ENCODE data around the gene ARHGEF10L. TPM values are rescaled to one million over a fixed set of nuclear protein-coding genes. Genes with fewer than 3 reads are reported as not detected.

ARHGEF10L gene
- total RNA-seq, 1 donor from 2014 or later: 24.7 TPM

DNA sequence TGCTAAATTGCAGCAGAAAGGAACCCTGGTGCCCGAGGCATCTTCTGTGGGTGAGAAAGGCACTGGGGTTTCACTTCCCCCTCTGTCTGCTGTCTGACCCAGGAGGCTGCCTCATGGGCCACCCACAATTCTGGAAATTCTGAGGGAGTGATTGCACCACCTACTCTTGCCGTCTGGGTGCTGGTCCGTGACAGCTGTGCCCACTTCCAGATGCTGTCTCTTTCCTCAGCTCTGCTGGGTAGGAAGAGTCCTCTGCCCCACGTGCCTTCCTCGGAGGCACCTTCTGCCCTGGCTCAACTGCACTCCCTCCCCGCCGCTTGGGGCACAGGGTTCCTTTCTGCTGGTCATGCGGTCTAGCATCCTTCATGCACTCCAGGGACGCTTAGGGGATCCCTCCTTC is 96.3 kb downstream of the ARHGEF10L start:
- no peak for DNase-seq

DNA sequence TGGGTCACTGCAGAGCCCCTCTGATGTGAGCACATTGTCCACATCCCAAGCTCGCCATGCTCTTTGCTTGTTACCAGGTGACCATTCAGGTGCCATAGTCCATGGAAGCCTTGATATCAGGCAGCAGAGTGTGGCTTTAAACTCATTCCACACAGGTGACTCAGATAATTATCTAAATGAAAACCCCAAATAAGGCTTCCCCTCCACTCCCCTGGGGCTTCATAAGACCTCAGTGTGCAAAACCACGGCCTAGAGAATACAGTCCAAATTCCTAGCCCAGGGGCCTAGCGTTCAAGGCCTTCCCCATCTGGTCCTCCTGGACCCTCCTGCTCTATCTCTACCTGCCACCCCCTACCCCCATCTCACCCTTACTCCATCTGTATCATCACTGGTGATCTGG is 97.1 kb downstream of the ARHGEF10L start:
- no peak for DNase-seq

DNA sequence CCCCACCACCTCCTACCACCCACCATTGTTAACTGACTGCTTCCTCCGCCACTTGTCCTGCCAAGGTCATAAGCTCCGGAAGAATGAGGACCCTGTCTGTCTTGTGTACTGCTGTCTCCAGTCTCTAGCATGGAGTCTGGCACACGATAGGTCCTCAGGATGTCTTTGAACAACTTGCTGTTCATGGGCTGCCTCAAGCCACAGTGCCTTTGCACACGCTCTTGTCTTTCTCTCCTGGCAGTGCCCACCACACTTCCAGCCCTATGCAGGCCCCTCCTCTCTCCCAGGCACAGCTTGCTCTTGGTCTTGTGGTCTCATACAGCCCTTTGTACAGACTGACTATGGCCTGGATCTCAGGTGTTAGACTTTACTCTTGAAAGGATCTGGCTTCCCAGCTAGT is 97.6 kb downstream of the ARHGEF10L start:
- no peak for DNase-seq

DNA sequence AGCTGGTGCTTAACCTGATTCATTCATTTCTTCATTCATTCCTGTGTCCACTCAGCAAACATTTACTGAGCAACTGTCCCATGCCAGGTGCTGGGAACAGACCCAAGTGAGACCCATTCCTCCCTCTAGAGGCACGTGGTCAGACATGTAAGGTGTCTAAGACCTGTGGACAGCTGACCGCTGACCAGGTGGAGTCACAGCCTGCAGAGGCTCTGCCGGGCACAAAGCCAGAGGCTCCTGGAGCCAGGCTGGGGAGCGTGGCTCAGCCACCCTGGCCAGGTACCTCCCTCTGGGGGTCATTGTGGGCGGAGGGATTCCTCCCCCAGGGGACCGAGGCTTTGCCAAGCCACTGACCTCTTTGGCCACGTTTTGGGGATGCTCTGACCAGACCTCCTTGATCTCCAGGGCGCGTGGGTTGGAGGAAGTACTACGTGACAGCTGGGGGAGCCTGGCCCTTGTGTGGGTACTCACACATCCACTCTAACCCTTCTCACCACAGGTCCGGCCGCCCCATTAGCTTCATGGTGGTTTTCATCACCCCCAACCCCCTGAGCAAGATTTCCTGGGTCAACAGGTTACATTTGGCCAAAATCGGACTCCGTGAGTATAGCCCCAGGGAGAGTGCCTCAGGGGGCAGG is 100.3 kb downstream of the ARHGEF10L start:
- DNase-seq: no peak

DNA sequence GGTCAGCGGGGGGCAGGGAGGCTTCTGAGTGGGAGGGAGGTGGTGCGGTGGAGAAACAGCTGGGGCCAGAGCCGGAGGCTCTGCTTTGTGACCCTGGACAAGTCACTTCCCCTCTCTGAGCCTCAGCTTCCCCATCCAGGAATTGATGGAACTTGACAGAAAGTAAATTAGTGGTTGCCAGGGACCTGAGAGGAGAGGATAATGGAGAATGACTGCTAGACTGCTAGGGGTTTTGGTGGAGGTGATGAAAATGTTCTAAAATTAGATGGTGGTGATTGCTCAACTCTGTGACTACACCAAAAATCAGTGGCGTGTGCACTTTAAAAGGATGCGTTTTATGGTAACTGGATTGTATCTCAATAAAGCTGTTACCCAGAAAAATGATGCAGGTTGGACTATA is 100.9 kb downstream of the ARHGEF10L start:
- DNase-seq: no peak

DNA sequence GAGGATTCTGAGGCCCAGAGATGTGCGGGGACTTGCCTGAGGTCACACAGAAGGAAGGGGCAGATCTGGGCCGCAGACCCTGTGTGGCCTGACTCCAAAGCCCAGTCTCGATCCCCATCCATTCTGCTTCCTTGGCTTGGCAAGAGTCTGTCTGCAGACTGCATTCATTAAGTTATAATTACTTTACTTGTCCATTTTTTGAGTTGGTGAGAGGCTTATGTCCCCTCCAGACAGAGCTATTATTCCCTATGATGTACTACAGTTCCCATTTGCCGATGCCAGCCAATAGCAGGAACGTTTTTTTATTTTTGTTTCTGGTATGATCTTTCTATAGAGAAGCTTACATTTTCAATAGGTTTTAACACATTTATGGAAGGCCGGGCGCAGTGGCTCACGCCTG is 101.5 kb downstream of the ARHGEF10L start:
- no peak for DNase-seq

DNA sequence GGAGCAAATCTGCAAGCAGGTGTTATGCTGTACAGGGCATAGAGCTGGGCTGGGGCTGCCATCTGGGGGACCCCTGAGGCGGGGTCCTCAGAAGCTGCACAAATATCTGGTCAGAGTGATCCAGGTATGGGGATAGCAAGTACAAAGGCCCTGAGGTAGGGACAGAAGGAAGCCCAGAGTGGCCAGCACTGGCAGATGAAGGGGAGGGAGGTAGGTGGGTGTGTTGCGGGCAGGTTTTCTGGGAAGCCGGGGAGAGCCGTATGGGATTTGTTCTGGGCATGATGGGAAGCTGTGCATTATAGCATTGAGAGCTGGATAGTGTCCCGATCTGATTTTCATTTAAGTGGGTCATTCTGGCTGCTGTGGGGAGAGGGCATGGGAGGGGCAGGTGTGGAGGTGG is 102.7 kb downstream of the ARHGEF10L start:
- no peak for DNase-seq

DNA sequence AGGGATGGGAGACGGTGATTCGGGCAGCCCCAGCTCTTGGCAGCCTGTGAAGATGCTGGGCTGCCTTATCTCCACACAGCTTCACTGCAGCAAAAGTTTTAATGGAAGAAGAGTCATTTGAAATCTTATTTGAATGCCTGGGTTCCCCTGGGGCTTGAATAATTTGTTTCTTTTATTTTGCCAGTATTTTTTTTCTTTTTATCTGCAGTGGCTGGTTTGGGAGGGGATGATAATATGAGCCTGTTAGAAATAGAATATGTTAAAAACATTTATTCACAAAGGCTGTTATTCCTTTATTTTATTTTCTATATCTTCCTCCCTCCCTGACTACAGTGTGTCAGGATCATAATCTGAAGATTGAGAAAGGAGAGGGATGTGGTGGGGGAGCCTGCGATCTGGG is 103.4 kb downstream of the ARHGEF10L start:
- DNase-seq: no peak

DNA sequence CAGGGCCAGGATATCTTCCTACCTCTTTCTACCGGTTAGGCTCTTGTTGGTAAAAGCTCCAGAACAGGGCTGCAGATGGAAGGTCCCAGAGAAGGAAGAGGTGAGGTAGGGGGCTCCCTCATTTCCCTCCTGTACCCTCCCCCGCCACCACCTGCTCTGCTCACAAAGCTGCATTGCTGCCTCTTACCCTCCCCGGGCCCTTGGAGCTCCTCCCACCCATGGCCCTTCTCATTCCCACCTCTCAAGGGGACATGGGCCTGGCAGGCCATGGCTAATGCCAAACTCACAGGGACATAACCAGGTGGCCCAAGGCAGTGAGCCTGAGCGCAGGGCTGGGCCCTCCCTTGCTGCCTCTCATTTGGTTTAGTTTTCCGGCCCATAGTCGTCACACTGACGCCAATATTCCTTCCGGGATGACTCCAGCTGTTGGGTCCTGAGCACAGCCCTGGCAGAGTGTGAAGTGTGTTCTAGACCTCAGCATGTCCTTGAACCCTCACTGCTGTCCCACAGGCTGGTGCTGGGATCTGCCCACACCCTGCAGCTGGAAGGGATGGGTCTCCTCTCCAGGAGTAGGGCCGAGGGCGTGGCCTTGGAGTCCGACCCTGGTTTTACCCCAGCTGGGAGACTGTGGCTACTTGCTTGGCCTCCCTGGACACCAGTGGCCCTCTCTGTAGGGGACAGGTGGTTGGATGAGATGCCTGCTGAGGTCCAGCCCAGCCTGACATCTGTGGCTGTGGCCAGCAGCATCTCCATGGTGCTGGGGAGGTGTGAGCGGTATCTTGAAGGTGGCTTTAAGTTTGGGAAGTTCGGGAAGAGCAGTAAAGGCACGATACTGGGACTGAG is 104.6 kb downstream of the ARHGEF10L start:
- DNase-seq: no peak

DNA sequence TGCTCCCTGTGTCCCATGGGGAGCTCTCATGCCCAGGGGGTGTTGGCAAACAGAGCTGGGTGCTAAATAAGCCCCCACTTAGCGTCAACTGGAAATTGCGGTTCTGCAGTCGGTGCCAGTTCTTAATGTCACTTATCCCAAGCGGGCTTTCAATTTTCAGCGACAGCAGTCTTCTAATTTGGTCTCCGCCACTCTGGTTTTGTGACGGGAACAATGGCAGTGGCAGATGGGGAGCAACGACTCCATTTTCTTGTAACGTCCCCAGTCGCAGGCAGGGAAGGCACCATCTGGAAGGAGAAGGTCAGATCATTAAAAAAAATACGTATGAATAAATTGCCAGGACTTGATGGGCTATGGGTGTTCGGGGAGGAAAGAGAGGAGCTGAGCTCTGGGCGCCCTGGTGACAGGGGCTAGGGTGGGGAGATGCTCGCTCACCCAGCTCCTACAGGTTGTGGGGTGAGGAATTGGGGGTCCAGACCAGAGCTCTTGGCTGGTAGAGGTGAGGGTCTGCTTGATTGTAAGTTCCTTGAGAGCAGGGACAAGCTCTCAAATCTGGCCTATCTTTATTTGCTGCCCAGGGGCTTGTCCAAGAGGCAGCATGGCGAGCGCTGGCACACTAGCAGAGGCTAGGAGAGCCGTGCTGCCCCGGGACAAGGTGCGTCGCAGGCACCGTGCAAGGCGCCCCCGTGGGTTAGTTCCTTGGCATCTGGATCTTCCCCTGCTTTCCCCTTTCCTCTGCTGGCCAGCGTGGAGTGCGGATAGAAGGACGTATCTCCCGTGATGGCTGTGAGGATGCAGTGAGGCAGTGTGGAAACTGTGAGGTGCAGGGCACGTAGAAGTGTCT is 105.8 kb downstream of the ARHGEF10L start:
- DNase-seq: no peak

DNA sequence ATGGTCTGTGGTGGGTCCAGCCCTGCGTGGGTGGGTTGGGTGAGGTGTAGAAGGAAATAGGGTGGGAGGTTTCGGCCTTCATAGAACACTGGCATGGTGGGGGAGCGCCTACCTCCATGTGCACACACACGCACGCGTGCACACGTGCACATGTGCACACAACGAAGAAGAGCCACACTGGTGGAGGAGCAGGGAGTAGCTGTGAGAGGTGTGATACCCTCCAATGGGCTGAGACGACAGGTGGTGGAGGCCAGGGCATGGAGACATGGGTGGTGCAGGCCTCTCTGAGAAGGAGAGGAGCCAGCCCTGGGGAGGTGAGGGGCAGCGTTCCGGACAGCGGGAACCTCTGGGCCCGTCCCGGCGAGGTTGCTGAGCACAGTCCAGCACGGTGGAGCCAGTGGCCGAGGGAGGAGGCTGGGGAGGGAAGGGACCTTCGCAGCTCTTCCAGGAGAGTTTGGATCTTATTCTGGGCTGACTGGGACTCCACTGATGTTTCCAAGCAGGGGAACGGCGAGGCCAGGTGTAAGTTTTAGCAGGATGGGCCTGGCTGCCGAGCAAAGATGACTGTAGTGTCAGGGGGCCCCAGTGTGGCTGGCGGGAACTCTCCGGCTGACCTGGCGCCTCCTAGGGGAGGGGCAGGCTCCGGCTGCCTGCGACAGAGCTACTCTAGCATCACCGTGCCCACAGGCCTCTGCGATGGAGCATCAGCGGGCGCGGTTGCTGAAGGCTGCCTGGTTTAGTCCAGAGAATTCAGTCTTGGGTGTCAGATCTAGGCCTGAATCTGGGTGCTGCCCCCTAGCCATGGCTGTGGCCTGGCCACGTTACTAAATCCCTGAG is 107.2 kb downstream of the ARHGEF10L start:
- DNase-seq: no peak

DNA sequence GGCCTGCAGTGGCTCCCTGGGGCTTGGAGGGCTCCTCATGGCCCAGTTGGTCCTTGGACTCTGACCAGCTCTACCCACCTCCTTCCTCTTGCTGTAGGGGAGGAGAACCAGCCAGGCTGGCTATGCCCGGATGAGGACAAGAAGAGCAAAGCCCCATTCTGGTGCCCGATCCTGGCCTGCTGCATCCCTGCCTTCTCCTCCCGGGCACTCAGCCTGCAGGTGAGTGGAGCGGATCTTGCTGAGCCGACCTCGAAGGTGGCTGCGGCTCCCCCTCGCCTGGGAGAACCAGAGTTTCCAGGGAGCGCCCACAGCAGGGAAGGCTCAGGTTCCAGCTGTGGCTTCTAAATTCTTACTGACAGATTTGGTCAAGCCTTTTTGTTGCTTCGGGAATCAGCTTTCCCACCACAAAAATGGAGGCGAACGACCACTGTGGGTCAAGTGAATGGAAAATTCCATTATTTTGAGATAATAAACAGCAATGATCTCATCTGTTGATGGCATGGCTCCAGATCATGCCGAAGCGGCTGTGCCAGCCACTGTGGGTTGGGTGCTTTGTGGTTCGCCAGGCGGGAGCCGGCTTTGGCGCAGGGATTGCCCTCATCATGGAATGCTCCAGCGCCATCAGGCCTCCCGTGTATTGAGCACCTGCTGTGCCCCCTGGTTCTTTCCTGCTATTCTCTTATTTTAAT is 109.1 kb downstream of the ARHGEF10L start:
- no peak for DNase-seq

DNA sequence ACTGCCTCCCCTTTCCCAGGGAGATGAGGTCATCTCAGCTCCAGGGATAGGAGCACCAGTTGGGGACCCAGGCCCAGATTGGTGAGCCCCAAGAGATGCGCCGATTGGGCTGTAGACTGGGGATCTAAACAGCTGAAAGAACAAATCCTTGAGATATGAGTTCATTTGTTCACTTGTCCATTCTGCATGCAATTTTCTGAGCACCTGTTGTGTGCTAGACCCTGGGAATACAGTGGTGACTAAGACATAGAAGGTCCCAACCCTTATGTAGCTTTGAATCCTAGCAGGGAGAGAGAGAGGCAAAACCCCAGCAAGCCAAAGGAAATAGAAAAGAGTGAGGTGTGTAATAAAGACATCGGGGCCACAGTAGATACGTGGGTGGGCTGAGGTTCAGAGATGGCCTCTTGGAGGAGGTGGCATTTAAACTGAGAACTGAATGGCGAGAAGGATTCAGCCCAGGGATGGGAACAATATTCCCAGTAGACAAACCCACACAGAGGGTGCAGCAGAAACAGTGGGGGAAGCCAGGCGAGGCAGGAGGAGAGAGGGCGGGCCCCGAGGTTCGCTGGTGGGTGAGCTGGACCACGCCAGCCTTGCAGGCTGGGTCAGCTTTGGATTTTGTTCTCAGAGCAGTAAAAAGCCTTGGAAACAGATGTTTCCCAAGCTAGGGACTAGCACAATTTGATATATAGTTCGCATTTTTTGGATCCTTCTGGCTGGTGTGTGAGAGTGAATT is 110.0 kb downstream of the ARHGEF10L start:
- DNase-seq: no peak

DNA sequence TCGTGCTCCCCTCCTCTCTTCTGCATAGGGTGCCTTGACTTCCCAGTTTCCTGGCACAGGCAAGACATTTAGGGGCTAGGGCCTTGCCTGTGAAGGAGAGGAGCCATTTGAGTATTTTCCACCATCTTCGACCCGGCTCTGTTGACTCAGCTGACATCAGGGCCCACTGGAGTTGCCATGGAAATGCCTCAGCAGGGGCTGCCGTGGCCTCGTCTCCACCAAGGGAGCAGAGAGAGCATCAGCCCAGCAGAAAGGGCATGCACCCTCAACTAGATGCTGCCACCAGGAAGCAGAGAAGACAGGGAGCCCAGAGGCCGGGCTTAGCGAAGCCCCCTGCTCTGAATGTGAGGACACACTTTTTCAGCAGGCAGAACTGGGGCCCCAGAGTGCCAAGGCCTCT is 113.8 kb downstream of the ARHGEF10L start:
- no peak for DNase-seq

DNA sequence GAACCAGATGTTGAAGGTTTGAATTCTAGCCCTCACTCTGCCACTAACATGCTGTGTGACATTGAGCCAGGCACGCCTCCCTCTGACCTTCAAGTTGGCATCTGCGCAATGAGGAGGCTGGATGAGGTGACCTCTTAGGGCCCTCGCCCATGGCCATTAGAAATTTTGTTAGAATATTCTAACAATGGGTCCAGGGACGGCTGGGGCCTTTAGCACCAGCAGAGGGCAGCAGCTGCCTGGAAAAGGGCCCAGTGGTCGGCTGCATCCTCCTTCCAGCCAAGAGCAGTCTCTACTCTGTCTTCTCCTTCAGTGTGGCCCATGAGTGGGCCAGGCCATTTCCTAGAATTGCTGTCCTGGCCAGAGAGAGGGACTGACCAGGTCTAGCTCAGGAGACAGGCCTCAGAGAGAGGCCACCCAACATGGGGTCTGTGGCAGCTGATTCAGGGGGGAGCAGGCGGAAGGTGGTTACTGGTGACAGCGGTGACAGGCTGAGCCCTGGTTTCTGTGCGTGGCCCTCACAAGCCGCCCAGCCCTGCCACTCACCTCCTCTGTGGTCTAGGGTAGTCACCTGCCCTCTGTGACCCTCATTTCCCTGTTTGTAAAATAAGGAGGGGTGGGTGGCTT is 114.3 kb downstream of the ARHGEF10L start:
- DNase-seq: no peak

DNA sequence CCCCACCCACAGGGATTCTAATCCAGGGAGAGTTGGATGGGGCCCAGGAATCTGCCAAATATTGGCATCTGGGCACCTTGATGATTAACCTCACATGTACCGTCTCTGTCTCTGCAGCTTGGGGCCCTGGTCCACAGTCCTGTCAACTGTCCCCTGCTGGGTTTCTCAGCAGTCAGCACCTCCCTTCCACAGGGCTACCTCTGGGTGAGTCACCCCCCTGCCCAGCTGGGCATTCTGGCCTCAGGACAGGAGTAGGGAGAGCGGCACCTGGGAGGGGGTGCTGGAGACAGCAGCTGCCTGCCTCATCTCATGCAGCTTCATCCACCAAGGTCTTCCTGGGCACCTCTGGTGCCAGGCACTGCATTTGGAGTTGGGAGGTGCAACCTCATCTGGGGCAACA is 115.0 kb downstream of the ARHGEF10L start:
- DNase-seq: no peak

DNA sequence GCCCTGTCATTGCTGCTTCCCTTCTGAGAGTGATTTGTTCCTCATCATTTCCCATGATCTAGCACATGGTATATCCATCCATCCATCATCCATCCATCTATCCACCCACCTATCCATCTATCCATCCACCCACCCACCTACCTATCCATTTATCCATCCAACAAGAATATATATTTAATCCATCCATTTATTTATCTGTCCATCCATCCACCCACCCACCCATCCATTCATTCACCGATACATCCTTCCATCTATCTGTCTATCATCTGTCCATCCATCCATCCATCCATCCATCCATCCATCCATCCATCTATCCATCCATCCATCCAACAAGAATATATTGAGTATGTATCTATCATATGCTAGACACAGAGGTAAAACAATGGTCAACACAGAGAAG is 115.7 kb downstream of the ARHGEF10L start:
- DNase-seq: no peak

DNA sequence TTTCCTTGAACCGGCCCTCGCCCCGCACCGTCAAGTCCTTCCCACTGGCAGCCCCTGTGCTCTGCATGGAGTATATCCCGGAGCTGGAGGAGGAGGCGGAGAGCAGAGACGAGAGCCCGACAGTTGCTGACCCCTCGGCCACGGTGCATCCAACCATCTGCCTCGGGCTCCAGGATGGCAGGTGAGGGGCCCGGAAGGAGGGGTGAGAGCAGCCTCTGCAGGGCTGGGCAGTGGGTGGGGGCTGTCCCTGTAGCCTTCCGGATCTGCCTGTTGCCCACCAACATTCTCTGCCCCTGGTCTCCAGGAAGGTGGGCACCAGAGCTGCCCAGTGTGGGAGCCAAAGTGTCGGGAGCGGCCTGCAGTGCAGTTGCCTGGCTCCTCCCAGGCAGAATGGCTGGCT is 116.4 kb downstream of the ARHGEF10L start:
- no peak for DNase-seq

DNA sequence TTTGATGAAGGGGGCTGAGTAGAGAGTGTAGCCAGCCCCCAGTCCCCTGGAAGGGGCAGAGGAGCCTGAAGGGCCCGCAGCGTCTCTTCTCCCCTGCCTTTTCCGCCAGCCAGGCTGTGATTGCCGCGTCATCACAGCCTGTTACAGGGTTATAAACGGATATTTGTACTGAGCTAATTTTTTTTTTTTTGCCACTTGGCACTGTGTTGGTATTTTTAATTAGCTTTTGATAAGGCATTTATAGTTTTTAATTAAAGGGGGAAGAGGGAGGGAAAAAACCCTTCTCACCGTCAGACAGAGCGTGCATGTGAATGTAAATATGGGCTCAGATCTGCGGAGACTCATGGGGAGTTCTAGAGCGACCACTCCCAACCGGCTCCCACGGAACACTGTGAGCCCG is 117.9 kb downstream of the ARHGEF10L start:
- no peak for DNase-seq

DNA sequence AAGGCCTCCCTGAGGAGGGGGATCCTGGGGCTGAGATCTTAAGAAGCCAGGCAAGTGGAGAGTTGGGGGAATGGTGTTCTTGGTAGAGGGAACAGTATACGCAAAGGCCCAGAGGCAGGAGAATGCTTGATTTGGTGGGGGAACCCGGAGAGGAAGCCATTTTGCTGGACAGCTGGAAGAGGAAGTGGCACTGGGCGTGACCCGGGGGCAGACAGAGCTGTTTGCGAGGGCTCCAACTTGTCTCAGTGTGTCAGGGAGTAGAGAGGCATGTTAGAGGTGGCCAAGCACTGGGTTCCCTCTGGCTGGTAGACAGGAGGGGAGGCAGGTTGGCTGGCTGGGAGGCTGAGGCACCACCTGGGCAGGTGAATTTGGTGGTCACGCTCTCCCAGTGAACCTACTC is 119.3 kb downstream of the ARHGEF10L start:
- no peak for DNase-seq
